Activated B cell treated with CpG ODN at 0.5 μM for 24 hours (primary cell): ENCODE results near the gene STRIT1. TPM values are rescaled to one million over a fixed set of nuclear protein-coding genes. Genes with fewer than 3 reads are reported as not detected.

Source experiments
- ATAC-seq: fragments of 200-7000 bp; cut with Tn5 transposase; one replicate; pipeline ENCODE4 v1.10.0; 2021; ENCODE audit warnings: low read depth, mild to moderate bottlenecking, moderate library complexity
- CTCF ChIA-PET: fragments of 350-600 bp; sonication (Branson Sonifier 250); formaldehyde crosslinking; loops from one replicate; lab custom pipeline; 2021; ENCODE audit warnings: antibody characterized with exemption; lab: Charles Lee
- POLR2A ChIA-PET: fragments of 350-600 bp; sonication (Branson Sonifier 250); formaldehyde crosslinking; loops from one replicate; lab custom pipeline; 2021; ENCODE audit warnings: antibody characterized with exemption; lab: Charles Lee
- DNase-seq: peaks from one replicate; pipeline ENCODE4 v3.0.0; 2022
- H3K27ac Mint-ChIP-seq: one replicate; pipeline ENCODE4 v1.8.0; 2020; ENCODE audit warnings: mixed read lengths
- H3K27me3 Mint-ChIP-seq: one replicate; pipeline ENCODE4 v1.8.0; 2021; ENCODE audit warnings: mixed read lengths
- H3K36me3 Mint-ChIP-seq: one replicate; pipeline ENCODE4 v1.8.0; 2021; ENCODE audit warnings: low read depth, mixed read lengths
- H3K4me1 Mint-ChIP-seq: one replicate; pipeline ENCODE4 v1.8.0; 2021; ENCODE audit warnings: mixed read lengths
- H3K4me3 Mint-ChIP-seq: one replicate; pipeline ENCODE4 v1.8.0; 2020; ENCODE audit warnings: mild to moderate bottlenecking, mixed read lengths
- H3K9me3 Mint-ChIP-seq: one replicate; pipeline ENCODE4 v1.8.0; 2020; ENCODE audit warnings: mixed read lengths
- CTCF ChIP-seq: fragments of 200-600 bp; IDR thresholded peaks from one replicate; pipeline ENCODE4 v1.8.0; 2022; ENCODE audit warnings: antibody characterized with exemption, mild to moderate bottlenecking
- intact Hi-C: fragments of 100-400 bp; cut with micrococcal nuclease; formaldehyde crosslinking; loops from one replicate; pipeline ENCODE4 v1.15.1; 2024
- total RNA-seq: library from RNA; stranded (reverse); gene quantifications from 2 replicates; pipeline ENCODE4 v1.2.3, GENCODE V29; 2022

Gene STRIT1
- total RNA-seq, 1 donor from 2014 or later: not detected

GRCh38 chr3:155327871-155328270, 34.4 kb upstream of the STRIT1 start:
- H3K27ac Mint-ChIP-seq: no peak overlapping the region
- no peak overlapping the region for H3K4me3 Mint-ChIP-seq
- no peaks in the 10 kb centered on the region for H3K9me3 Mint-ChIP-seq
- no peak for ATAC-seq
- ChIA-PET POLR2A (no interaction called here), CTCF (no interaction called here)
- DNase-seq: no peak
- no peaks in the 10 kb centered on the region for H3K4me1 Mint-ChIP-seq
- no peaks in the 10 kb centered on the region for H3K36me3 Mint-ChIP-seq
- TF ChIP-seq CTCF: no peak
- H3K27me3 Mint-ChIP-seq: no peaks in the 10 kb centered on the region
- intact Hi-C loops: loop anchor here (10.0 kb wide), 1 partner anchor 253 kb away; no protein-coding TSS in a partner anchor

GRCh38 chr3:155327430-155327829, 33.9 kb upstream of the STRIT1 start:
- Mint-ChIP-seq H3K27me3 (no peaks in the 10 kb centered on the region), H3K4me1 (no peaks in the 10 kb centered on the region), H3K4me3 (no peak overlapping the region), H3K36me3 (no peaks in the 10 kb centered on the region), H3K27ac (no peak overlapping the region), H3K9me3 (no peaks in the 10 kb centered on the region)
- intact Hi-C loops: loop anchor here (10.0 kb wide), 1 partner anchor 253 kb away; no protein-coding TSS in a partner anchor
- no peak for TF ChIP-seq CTCF
- ATAC-seq: no peak
- ChIA-PET CTCF (no interaction called here), POLR2A (no interaction called here)
- DNase-seq: no peak

- CTCF ChIA-PET: no interaction called here
Observed at GRCh38 chr3:155326901-155327300, 33.4 kb upstream of the STRIT1 start.

GRCh38 chr3:155326244-155326643, 32.8 kb upstream of the STRIT1 start:
- intact Hi-C loops: loop anchor here (10.0 kb wide), 1 partner anchor 251 kb away; no protein-coding TSS in a partner anchor
- Mint-ChIP-seq H3K36me3 (no peaks in the 10 kb centered on the region), H3K4me3 (no peak overlapping the region), H3K27me3 (no peaks in the 10 kb centered on the region), H3K4me1 (no peaks in the 10 kb centered on the region), H3K9me3 (no peaks in the 10 kb centered on the region), H3K27ac (no peak overlapping the region)
- no peak for ATAC-seq
- ChIA-PET CTCF (no interaction called here), POLR2A (no interaction called here)
- TF ChIP-seq CTCF: no peak
- DNase-seq: no peak

More at GRCh38 chr3:155326901-155327300, 33.4 kb upstream of the STRIT1 start:
- Mint-ChIP-seq H3K36me3 (no peaks in the 10 kb centered on the region), H3K9me3 (no peaks in the 10 kb centered on the region), H3K4me3 (no peak overlapping the region), H3K4me1 (no peaks in the 10 kb centered on the region), H3K27me3 (no peaks in the 10 kb centered on the region), H3K27ac (no peak overlapping the region)
- no peak for ATAC-seq
- intact Hi-C loops: loop anchor here (10.0 kb wide), 1 partner anchor 252 kb away; no protein-coding TSS in a partner anchor
- no peak for DNase-seq
- POLR2A ChIA-PET: no interaction called here
- no peak for TF ChIP-seq CTCF

GRCh38 chr3:155325263-155325835, 31.9 kb upstream of the STRIT1 start:
- Mint-ChIP-seq H3K4me1 (no peaks in the 10 kb centered on the region), H3K4me3 (no peak overlapping the region), H3K36me3 (no peaks in the 10 kb centered on the region), H3K9me3 (no peaks in the 10 kb centered on the region), H3K27ac (no peak overlapping the region), H3K27me3 (no peaks in the 10 kb centered on the region)
- DNase-seq: no peak
- CTCF ChIA-PET: no interaction called here
- ATAC-seq: no peak
- POLR2A ChIA-PET: no interaction called here
- intact Hi-C loops: loop anchor here (10.0 kb wide), 1 partner anchor 251 kb away; no protein-coding TSS in a partner anchor
- TF ChIP-seq CTCF: no peak
